HG03196 (cell line): ENCODE data around the gene MAP4K2.

Source experiments
- ATAC-seq: cut with Tn5 transposase; IDR thresholded peaks from one replicate; pipeline ENCODE4 v1.9.1; 2021; ENCODE audit not compliant: unreplicated experiment

MAP4K2 gene

GRCh38 chr11:64792482-64792881 is 10.5 kb downstream of the MAP4K2 start:
- ATAC-seq = no peak

- ATAC-seq = no peak
Measured at GRCh38 chr11:64791781-64792291, 11.2 kb downstream of the MAP4K2 start.

- no peak for ATAC-seq
Measured at GRCh38 chr11:64790205-64791095, 12.6 kb downstream of the MAP4K2 start.

GRCh38 chr11:64789331-64790204 is 13.4 kb downstream of the MAP4K2 start:
- ATAC-seq = no peak

GRCh38 chr11:64788321-64789215 is 14.4 kb downstream of the MAP4K2 start:
- no peak for ATAC-seq

GRCh38 chr11:64787526-64788320 is 15.3 kb downstream of the MAP4K2 start:
- ATAC-seq = no peak

- no peak for ATAC-seq
Measured at GRCh38 chr11:64786308-64786707, 16.7 kb downstream of the MAP4K2 start.

GRCh38 chr11:64784813-64785581 is 18.0 kb downstream of the MAP4K2 start:
- ATAC-seq = no peak

- ATAC-seq = peak; percentile 76
Measured at GRCh38 chr11:64778473-64779298, 24.3 kb downstream of the MAP4K2 start, which contains the start of gene SF1. Gene SF1 (minus strand): TSS chr11:64778542. CDS start chr11:64778392, 150 bp downstream.

- ATAC-seq = peak; percentile 20
Measured at GRCh38 chr11:64778223-64778472, 24.9 kb downstream of the MAP4K2 start.

GRCh38 chr11:64777449-64778222 is 25.4 kb downstream of the MAP4K2 start:
- ATAC-seq = no peak

- no peak for ATAC-seq
Measured at GRCh38 chr11:64776875-64777274, 26.1 kb downstream of the MAP4K2 start.

GRCh38 chr11:64776425-64776824 is 26.6 kb downstream of the MAP4K2 start:
- no peak for ATAC-seq

- no peak for ATAC-seq
Measured at GRCh38 chr11:64774144-64774543, 28.9 kb downstream of the MAP4K2 start.

GRCh38 chr11:64772303-64773018 is 30.6 kb downstream of the MAP4K2 start:
- ATAC-seq = no peak

- ATAC-seq = no peak
Measured at GRCh38 chr11:64771861-64772260, 31.2 kb downstream of the MAP4K2 start.

- ATAC-seq = no peak
Measured at GRCh38 chr11:64770120-64770519, 32.9 kb downstream of the MAP4K2 start.
